GM19467 (cell line): ENCODE data around the gene FOXO3B.
"Not testable (repeated sequence)": the region's sequence is repeated elsewhere in the genome, so short reads cannot be mapped to it uniquely, and the experiment has no call there.

Experiments used
- ATAC-seq: cut with Tn5 transposase; IDR thresholded peaks from one replicate; pipeline ENCODE4 v1.9.1; 2021; ENCODE audit warnings: mild to moderate bottlenecking, moderate library complexity; ENCODE audit not compliant: unreplicated experiment

The FOXO3B gene

GRCh38 chr17:18661924-18662624, 20.0 kb downstream of the FOXO3B start:
- ATAC-seq: not testable (repeated sequence)

GRCh38 chr17:18650094-18650493, 32.0 kb downstream of the FOXO3B start:
- not testable (repeated sequence) for ATAC-seq

- not testable (repeated sequence) for ATAC-seq
Observed at GRCh38 chr17:18644291-18644690, 37.8 kb downstream of the FOXO3B start, which contains the start of gene TBC1D28. TBC1D28 (minus strand) TSS chr17:18644391; CDS start chr17:18641352, 3,039 bp downstream.

- not testable (repeated sequence) for ATAC-seq
Observed at GRCh38 chr17:18643124-18643523, 39.0 kb downstream of the FOXO3B start.

GRCh38 chr17:18638357-18638756, 43.8 kb downstream of the FOXO3B start:
- not testable (repeated sequence) for ATAC-seq

- ATAC-seq: not testable (repeated sequence)
Observed at GRCh38 chr17:18636237-18636636, 45.9 kb downstream of the FOXO3B start.

GRCh38 chr17:18635773-18636172, 46.3 kb downstream of the FOXO3B start:
- ATAC-seq: not testable (repeated sequence)

- not testable (repeated sequence) for ATAC-seq
Observed at GRCh38 chr17:18634550-18635263, 47.4 kb downstream of the FOXO3B start.
